DMS 273 treated with DMSO at 0.1 percent for 48 hours (cell line): ENCODE measurements around the gene CHID1.

Experiments used
- DNase-seq: peaks from one replicate; lab custom pipeline; 2025; lab: John Stamatoyannopoulos, UW

Gene CHID1

GRCh38 chr11:834371-835316 lies 76.0 kb downstream of the CHID1 start:
- DNase-seq, result no peak

DNA sequence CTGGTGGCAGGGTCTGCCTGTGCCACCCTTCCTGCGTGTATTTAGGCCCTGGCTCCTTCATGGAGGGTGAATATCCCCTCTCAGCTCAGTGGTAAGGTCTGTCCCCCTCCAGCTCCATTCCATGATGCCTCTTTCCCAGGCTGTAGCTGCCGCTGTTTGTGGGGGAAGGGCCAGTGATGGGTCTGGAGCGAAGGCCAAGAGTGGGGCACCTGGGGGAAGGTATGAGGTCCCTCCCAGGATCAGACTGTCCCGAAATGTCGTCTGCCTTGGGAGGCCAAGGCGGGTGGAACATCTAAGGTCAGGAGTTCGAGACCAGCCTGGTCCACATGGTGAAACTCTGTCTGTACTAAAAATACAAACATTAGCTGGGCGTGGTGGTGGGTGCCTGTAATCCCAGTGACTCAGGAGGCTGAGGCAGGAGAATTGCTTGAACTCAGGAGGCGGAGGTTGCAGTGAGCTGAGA lies 76.7 kb downstream of the CHID1 start:
- no peak for DNase-seq

GRCh38 chr11:833114-833791 lies 77.4 kb downstream of the CHID1 start:
- no peak for DNase-seq

DNA sequence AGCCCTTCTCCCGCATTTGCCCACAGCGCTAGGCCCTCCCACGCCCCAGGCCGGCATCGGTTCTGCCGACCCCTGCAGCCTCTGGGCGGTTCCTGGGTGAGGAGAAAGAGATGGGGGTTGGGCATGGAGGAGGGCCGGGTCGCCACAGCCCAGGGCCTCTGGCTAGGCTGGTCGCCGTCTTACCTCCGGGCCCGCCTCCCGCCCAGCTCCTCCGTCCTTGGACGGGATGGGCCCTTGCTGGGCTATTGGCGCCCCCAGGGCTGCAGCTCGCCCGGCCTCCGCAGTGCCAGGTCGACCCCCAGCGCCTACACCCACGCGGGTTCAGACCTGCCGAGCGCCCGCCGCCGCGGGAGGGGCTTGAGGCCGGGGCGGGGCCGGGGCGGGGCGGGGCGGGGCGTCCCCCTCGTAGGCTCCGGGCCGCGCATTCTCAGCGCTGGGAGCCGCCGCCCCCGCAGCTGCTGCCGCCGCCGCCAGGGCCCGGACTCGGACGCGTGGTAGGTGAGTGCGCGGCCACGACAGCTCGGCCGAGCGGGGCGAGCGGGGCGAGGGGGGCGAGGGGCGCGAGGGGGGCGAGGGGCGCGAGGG lies 78.0 kb downstream of the CHID1 start, which contains the start of gene CD151:
Gene CD151 (plus strand): TSS at position 424 of the 585 bp plus-strand sequence. CDS start 3,118 bp downstream, outside the sequence.
- DNase-seq, result no peak

DNA sequence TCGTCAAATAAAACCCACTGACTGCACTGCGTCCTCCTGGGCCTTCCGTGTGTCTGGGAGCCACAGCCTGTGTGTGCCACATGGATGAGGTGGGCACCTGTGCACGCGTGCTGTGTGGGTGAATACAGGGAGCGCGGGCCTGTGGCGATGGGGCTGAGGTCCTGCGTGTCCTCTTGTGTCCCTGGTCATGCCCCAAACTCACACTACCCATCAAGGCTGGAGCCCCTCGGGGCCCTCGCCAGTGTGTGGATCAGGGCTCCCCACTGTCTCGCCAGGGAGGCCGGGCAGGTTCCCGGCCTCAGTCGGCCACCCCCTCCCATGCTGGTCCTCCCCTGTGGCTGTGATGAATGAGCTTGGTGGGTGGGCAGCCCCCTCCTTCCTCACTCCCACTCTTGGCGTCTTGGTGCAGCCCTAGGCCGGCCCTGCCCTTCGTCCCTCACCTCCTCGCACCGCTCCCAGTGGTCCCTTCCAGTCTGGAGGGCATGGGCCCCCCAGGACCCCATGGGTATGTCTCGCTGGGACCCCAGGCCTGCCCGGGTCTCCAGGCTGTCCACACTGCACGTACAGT lies 78.6 kb downstream of the CHID1 start:
- DNase-seq, result no peak

- no peak for DNase-seq
Measured at GRCh38 chr11:831118-831864, 79.3 kb downstream of the CHID1 start.

GRCh38 chr11:830295-831117 lies 80.1 kb downstream of the CHID1 start:
- DNase-seq, result no peak

GRCh38 chr11:829847-830294 lies 80.7 kb downstream of the CHID1 start:
- no peak for DNase-seq

- no peak for DNase-seq
Measured at GRCh38 chr11:829176-829846, 81.3 kb downstream of the CHID1 start.

- DNase-seq, result no peak
Measured at GRCh38 chr11:828506-829175, 82.0 kb downstream of the CHID1 start.

- DNase-seq, result no peak
Measured at GRCh38 chr11:827897-828192, 82.8 kb downstream of the CHID1 start, which contains the start of gene CRACR2B. CRACR2B (plus strand) TSS chr11:827919; CDS start chr11:828608, 689 bp downstream.

DNA sequence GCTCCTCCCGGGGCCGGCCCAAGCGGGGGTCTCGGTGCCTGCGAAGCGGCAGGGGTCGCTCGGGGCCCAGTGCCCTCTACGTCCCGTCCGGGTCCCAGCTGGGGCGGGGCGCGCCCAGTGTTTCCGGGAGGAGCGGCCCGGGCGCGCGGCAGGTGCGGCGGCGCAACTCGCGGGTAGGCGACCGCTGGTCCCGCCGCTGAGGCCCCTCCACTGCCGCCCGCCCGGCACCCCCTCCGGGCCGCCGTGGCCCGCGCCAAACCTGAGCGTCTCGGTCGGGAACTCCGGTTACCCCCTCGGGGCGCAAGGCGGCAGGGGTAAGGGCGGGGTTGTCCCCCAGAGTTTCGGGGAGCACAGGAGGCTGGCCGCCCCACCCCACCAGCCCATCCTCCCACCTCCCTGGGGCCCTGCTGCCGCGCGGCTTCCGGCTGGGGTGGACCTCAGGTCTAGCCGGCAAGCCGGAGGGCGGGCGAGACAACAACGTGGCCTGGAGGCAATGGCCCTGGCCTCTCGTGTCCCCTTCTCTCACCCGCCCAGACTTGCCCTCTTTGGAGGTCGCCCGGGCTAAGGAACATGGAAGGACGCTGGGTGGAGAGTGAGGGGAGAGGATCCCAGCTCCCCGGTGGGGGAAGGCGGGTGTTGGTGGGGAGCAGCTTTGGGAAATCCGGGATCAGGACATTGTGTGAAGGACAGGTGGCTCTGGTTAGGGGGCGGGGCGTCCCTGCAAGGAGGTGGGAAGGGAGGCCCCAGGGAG lies 83.3 kb downstream of the CHID1 start:
- no peak for DNase-seq

GRCh38 chr11:826836-827145 lies 83.8 kb downstream of the CHID1 start:
- DNase-seq, result no peak

- DNase-seq, result no peak
Measured at GRCh38 chr11:826227-826621, 84.4 kb downstream of the CHID1 start.

DNA sequence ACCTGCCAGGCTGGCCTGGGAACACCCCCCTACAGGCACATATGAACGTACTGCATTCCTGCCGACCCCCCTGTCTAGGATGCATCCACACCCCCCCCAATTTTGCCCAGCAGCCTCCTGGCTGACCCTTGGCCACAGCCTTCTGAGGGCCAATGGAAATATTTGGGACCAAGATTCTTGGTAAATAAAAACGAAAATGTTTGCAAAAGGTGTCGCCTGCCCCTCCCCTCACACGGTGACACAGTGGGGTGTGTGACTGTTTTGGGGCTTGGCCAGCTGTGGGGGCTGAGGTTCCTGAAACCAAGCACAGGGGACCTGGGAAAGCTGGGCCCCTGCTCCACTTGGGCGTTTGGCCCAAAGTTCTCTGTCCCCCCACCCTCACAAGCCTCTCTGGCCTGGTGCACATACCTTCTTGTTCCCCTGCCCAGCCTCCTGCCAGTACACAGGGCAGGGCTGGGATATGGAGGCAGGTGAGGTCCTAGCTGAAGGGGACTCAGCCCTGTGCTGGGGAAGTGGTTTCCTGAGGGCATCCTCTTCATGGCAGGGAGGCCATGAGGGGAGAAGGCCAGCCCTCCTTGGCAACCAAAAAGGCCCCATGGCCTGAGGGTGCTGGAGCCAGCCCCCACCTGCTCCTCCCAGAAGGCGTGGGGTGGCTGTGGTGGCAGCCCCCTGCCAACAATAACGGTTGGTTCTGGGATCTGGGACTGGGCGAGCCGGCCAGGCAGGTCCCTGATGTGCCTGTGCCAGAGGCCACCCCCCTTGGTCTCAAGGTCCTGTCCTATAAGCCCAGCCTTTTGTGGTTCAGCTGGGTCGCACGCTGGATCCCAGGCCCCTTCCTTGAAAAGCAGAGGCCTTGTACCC lies 85.0 kb downstream of the CHID1 start:
- no peak for DNase-seq

GRCh38 chr11:824942-825341 lies 85.7 kb downstream of the CHID1 start:
- DNase-seq, result no peak

DNA sequence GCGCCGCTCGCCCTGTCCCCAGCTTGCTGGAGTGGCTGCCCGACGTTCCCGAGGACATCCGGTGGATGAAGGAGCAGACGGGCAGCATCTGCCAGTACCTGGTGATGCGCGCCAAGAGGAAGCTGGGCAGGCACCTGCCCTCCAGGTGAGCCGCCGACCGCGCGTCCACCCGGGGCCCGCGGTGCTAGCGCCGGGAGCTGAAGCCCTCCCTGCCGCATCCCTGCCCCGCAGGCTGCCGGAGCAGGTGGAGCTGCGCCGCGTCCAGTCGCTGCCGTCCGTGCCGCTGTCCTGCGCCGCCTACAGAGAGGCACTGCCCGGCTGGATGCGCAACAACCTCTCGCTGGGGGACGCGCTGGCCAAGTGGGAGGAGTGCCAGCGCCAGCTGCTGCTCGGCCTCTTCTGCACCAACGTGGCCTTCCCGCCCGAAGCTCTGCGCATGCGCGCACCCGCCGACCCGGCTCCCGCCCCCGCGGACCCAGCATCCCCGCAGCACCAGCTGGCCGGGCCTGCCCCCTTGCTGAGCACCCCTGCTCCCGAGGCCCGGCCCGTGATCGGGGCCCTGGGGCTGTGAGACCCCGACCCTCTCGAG lies 86.2 kb downstream of the CHID1 start:
- no peak for DNase-seq
